Stimulated activated CD8-positive, alpha-beta memory T cell treated with anti-CD3 and anti-CD28 coated beads, Interleukin-15, amount 100 ng/mL, for 1 hour (primary cell): Measurements from ENCODE around the gene AMZ1.

ENCODE experiments used
- DNase-seq: peaks from one replicate; pipeline ENCODE4 v3.0.0-alpha.2; 2020; ENCODE audit warnings: low read depth

AMZ1 gene

DNA sequence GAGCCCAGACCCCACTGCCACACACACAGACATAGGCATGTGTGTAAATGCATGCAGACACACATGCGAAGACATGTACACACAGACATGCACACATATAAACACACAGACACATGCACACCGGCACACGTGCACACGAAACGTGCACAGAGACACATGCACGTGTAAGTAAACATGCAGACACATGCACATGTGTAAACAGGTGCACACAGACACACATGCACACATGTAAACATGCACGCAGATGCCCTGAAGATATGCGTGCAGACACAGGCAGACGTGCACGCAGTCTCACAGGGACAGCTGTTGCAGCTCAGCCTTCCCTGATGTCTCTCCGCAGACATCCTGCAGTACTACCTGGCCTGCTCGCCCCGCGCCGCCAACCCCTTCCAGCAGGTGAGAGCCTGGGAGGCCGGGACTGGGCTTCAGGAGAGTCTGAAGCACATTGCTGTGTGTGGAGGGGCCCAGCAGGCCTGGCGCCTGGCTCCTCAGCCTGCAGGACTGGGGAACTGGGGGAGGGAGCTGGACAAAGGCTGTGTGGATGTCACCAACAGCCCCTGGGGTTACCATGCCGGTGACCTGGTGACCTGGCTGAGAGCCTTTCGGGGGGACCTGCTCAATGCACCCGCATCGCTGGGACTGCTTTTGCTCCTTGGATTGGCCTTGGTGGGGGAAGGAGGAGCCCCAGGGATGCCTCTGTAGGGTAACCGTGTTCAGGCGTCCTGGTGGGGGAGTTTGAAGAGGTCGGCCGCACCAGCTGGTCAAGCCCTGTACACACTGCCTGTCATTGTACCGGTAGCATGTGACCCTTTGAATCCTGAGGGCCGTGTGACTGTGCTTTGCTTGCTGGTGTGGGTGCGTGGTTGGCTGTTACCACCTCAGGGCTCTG lies 35.9 kb upstream of the AMZ1 start:
- DNase-seq: no peak

DNA sequence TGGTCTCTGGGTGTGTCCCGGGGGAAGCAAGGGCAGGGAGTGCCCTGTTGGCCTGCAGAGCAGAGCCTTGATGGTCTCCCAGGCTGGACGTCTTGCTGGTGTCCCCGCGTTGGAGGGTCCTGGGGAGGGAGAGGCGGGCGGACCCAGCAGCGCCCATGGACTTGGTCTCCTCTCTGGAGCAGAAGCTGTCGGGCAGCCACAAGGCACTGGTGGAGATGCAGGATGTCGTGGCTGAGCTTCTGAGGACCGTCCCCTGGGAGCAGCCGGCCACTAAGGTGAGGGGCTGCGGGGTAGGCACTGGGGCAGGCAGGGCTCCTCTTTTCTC lies 35.3 kb upstream of the AMZ1 start:
- no peak for DNase-seq

DNA sequence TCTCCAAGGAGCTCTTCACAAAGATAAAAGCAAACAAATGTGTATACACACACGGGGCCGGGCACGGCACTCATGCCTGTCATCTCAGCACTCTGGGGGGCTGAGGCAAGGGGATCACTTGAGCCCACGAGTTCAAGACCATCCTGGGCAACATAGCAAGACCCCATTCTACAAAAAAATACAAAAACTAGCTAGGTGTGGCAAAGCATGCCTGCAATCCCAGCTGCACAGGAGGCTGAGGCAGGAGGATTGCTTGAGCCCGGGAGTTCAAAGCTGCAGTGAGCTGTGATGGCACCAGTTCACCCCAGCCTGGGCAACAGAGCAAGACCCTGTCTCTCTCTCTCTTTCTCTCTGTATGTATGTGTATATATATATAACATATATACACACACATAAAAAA lies 33.9 kb upstream of the AMZ1 start:
- DNase-seq: no peak

DNA sequence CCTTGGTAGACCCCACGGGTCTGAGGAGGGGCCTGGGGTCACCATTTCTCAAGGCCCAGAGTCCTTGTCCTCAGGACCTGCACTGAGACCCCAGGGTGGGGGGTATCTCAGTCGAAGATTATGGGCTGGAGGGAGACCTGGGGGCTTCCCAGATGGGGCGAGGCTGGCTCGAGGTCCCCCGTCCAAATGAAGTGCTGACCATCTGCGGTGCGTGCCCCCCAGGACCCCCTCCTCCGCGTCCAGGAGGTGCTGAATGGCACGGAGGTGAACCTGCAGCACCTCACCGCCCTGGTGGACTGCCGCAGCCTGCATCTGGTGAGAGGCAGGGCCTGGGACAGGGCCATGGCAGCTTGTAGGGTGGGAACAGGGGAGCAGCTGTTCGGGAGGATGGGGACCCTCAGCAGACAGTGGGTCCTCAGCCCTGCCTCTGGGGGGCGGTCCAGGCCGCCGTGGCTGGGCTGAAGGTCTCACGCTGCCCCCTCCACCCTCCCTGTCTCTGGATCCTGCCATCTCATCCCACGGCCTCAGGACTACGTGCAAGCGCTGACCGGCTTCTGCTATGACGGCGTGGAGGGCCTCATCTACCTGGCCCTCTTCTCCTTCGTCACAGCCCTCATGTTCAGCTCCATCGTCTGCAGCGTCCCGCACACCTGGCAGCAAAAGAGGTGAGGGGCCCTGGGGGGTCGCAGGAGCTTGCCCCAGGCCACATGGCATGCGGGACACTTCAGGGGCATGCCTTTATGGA lies 32.0 kb upstream of the AMZ1 start:
- no peak for DNase-seq

DNA sequence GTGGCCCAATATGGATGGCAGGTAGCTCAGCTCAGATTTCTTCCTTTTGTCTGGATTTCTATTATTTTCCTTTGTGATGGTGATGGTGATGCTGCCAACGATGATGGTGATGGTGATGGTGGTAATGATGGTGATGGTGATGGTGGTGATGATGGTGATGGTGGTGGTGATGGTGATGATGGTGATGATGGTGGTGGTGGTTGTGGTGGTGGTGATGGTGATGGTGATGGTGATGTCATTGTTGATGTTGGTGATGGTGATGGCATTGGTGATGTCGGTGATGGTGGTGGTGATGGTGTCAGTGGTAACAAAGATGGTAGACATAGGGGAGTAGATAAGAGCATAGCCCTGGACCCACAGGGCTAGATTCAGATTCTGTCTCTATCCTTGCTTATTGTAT lies 30.8 kb upstream of the AMZ1 start:
- no peak for DNase-seq

DNA sequence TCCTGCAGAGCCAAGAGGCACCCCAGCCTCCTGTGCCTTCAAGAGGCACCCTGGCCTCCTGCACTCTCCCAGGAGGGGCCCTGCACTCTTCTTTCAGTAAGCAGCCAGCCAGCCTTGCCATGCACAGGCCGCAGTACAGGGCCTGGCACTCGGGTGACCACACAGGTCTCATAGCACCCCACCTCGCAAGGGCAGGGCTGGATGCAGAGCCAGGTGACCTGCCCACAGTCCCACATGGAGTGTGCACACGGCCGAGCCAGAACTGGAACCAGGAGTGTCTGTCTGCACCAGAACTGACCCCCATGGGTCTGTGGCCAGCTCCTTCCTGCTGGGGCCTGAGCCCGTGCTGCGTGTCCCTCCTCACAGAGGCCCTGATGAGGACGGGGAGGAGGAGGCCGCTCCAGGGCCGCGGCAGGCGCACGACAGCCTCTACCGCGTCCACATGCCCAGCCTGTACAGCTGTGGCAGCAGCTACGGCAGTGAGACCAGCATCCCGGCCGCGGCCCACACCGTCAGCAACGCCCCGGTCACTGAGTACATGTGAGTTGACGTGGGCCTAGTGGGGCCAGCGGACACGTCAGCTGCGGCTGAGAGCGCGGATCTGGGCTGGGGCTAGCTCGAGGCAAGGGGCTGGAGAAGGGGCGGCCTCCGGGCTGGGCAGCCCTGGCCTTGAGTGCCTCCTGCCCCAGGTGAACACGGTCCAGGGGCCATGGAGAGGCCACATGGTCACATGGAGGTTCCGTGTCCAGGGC lies 29.9 kb upstream of the AMZ1 start:
- no peak for DNase-seq

DNA sequence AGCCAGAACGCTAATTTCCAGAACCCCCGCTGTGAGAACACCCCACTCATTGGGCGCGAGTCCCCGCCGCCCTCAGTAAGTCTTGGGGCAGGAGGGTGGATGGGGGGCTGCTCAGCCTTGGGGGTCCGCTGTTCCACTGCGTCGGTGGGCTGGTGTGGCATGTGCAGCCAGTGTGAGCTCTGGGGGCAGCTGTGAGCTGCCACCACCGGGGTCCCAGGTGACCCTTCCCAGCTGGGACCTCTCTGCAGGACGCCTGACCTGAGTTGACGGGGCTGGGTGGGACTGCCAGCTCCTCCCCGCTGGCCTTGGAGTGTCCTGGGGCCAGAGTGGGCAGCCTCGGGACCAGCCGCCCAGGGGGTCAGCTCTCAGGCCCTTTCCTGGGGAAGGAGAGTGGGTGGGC lies 29.1 kb upstream of the AMZ1 start:
- DNase-seq: no peak

DNA sequence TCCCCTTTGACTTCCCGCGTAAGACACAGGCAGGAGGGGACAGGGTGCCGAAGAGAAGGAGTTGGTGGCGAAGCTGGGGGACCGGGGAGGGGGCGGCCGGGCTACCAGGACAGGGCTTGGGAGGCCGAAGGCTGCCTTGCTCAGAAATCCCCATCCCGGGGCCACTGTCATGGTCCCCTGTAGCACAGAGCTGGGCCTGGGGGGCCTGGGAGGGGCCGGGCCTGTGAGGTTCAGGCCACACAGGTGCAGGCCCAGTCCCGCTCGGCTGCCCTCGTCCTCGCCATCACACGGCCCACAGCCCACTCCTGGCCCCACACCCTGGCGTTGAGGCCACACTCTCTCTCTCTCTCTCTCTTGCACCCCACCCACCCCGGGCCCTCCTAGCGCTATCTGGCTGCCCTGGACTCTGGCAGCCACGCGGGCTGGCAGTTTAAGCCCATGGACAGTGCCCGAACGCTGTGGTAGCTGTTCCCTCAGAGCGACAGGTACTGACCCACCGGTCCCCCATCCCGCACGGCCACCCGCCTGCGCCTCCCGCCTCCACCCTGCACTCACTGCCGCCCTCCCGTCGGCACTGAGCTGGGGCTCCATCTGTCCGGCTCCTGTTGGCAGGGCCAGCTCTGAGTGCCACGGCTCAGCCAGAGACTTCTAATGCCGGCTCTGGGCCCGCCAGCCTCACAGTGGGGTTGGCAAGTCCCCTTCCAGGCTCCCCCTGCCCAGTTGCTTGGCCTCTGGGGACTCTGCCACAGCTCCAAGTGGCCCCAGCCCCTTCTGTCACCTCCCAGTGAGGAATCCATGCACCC lies 28.2 kb upstream of the AMZ1 start:
- DNase-seq: no peak

DNA sequence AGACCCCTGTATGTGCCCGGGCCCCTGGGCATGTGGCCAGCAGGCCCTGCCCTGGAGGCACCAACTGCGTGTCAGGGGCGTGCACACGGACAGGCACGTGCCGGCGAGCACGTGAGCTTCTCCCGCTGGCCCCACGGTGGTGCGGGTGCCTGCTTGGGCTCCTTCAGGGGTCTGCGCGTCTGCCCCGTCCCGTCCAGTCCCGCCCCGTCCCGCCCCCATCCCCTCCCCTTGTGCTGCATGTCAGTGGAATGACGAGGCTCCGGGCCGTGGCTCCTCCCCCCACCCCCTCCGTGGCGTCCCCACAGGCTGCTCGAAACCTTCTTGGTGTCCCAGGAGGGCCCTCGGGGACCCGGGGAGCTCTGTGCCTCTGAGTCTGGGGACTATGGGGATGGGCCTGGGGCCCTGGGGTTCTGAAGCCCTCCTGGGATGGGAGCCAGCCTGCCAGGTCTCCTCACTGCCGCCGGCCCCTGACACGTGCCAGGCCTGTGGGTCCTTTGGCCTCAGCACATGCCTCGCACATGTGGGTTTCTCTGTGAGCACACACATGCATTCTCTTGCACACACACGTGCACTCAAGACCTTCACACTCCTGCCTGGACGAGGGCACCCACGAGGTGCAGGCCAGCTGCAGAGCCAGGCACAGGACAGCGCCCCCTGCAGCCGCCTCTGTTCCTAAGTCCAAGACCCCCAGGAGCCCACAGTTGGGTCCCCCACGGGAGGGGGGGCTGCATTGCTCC lies 27.5 kb upstream of the AMZ1 start:
- no peak for DNase-seq

DNA sequence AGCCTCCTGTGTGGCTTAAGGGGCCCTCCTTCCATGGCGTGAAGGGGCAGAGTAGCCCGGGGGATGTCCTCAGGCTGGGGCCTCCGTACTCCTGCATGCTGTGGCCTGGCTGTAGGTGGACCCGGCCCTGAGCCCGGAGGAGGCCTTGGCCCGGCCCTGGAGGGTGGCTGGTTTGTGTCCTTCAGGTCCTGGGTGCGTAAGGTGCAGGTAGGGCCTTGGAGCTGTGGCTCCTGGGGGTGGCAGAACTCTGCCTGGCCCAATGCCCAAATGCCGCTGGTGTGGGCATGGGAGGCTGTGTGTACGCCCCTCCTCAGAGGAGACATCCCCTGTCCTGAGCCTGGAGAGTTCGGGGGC lies 26.9 kb upstream of the AMZ1 start:
- no peak for DNase-seq

DNA sequence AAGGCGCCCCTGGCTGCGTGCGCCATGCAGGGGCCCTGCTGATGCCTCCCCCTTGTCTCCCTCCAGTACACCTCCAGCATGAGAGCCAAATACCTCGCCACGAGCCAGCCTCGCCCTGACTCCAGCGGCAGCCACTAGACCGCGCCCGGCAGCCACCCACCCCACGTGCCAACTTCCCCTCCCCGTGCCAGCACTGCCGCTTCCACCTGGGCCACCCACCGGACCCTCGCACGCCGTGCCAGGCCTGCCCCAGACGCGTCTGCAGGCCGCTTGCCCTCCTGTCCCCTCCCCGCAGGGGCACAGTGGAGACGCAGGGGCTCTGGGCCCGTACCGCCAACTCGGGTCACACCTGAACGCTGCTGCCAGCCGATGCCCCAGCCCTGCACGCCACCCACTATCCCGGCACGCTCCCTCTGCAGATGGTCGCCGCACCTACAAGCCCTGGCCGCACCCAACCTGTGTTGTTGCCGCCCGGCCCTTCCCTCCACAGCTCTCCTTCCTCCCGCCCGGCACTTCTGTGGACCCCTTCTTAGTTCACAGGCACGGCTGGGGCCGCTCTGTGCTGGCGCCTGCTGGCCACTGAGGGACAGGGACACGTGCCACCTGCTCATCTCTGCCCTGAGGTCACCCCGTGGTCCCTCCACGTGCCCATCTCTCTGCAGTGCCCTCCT lies 26.3 kb upstream of the AMZ1 start:
- DNase-seq: no peak

DNA sequence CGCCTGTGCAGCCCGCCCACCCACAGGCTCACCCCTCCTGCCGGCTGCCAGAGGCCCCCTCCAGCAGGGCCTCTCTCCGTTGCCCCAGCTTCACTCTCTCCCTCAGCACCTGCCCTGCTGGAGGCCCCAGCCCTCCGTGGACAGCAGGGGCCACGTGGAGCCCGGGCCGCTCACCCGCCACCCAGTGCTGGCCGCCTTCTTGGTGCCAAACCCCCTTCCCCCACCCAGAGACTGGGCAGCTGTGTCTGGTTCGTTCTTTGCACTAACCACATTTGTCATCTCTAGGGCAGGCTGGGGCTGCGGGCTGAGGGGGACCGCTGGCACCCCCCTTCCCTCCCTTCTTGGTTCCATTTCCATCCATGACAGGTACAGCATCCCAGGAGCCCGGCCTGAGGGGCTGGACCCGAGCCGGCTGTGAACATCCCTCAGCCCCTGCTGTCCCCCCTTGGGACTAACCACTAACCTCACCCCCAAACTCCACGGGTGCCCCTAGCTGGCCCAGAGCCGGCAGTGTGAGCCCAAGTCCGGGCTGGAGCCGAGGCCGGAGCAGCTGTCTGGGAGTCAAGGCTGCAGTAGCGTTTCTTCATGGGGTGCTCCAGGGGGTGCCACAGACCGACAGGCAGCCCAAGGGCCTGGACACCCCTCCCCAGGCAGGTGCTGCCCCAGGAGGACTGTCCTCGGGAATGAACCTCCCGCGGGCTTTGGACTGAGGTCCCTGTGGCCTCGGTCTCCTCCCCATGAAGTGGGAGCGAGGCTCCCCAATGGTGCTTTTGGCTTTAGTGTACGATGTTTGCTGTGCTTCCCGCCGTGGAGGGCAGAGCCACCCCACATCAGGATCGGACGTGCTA lies 25.5 kb upstream of the AMZ1 start:
- DNase-seq: no peak

DNA sequence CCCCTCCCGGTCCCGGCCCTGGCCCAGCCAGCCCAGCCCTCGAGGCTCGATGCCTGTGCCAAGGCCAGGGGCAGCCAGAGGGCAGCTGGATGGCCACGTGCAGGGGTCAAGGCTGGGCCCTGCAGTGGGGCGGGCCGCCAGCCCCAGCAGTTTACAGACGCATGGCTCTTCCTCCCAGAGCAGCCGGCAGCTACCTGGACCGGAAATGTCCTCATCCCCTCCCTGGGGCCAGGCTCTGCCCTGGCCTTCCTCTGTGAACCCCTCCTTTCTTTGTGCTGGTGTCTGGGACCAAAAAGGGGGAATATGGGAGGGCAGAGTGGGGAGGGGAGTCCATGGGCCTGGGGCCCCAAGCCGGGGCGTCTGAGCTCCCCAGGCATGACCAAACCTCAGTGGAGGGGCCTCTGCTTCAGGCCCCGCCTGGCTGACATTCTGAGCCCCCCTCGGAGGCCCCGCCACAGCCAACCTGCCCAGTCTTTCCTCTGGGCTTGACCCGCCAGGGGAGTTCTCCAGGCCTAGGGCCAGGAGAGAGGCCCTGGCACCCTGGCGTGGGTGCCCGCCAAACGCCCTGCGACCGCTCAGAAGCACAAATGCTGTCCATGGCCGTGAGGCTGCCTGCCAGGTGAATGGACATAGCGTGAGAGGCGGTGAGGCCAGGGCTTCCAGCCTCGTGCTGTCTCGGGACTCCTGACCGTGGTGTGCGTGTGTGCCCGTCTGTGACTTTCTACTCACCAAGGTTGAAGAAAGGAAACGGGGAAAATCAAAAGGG lies 24.7 kb upstream of the AMZ1 start:
- no peak for DNase-seq

DNA sequence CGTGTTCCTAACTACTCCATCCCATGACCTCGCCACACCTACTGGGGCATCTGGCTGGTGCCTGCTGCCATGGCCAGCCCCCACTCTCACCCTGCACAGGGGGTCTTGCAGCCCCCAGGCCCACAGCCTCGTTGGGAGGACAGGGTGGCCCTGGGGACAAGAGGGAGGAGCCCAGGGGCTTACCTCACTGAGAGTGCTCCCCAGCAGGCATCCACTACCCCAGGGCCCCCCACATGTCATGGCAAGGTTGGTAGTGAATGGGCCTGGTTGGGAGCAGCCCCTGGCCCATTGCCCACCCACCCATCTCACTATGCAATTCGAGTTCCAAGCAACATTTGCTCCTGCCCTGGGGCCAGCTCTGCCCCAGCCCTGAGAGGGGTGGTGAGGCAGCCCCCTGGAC lies 24.0 kb upstream of the AMZ1 start:
- DNase-seq: no peak

DNA sequence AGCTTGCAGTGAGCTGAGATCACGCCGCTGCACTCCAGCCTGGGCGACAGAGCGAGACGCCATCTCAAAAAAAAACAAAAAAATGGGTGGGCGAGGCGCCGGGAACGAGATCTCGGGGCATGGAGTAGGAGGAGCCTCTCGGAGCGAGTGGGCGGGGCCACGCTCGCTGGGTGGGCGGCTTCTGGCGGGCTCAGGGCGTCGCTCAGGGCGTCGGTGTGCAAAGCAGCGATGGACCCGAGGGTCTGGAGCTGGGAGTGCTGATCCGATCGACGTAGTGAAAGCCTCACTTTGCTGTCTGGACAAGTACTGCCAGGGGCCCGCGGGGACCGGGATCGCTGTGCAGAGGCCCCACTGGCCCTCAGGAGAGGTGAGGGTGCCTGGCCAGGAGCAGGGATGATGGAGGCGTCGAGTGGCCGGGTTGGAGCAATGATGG lies 22.6 kb upstream of the AMZ1 start:
- DNase-seq: no peak

DNA sequence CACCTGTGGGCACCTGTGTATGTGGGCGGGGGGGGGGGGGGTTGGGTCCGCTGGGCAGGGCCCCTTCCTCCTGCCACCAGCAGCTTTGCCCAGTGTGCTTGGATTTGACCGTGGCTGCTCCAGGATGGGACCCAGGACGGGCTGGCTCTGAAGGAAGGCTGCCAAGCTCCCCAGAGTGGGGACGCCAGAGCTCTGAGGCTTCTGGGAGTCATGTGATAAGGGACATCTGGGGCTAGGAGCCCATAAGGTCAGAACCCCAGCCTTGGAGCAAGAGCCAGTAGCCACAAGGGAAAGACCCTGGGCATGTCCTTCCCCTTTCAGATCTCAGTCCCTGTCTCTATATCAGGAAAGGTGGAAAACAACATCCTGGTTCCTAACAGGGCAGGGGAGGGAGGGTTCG lies 21.8 kb upstream of the AMZ1 start:
- no peak for DNase-seq

DNA sequence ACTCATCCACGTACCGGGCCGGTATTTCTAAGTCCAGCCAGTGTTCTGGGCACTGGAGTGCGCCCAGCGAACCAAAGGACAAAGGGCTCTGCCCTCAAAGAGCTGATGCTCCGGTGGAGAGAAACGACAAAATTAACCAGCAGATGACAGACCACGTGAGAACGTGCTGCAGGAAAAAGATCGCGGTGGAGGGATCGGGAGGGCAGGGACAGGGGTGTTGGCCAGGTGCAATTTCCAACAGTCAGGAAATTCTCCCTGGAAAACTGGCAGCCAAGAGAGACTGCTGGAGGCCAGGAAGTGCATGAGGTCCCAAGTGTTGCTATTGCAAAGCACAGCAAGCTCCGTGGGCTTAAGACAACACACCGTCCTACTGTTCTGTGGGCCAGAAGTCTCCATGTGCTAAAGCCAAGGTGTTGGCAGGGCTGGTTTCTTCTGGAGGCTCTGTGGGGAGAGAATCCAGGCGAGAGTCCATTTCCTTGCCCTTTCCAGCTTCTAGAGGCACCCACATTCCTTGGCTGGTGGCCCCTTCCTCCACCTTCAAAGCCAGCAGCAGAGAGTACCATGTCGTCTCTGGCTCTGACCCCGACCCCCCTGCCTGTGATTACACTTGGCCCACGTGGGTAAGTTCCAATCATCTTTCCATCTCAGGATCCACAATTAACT lies 21.3 kb upstream of the AMZ1 start:
- DNase-seq: no peak

DNA sequence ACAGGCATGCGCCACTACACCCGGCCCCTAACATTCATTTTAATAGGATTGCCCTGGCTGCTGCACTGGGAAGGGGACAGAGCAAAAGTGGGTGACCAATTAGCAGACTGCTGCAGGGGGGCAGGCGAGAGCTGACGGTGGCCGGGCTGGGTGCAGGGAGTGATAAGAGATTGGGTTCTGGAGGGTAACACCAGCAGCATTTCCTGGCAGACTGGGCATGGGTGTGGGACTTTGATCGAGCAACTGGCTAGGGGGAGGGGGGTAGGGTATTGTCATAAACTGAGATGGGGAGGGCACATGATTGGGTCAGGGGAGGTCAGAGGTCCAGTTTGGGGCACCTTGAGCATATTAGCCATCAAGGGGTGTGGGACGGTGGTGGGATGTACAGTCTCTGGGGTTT lies 20.2 kb upstream of the AMZ1 start:
- DNase-seq: no peak

DNA sequence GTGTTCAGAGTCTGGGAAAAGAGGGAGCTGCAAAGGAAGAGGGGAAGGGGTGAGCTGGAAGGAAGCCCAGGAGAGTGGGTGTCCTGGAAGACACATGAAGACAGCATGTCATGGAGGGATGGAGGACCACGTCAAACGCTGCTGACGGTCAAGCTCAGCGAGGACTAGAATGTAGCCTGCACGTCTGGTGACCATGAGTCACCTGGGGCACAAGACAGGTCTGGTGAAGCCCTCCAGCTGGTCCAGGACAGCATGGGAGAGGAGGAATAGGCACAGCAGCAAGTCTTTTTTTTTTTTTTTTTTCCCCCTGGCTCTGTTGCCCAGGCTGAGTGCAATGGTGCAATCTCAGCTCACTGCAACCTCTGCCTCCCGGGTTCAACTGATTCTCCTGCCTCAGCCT lies 19.6 kb upstream of the AMZ1 start:
- DNase-seq: no peak
